ENCODE data around the gene SALL2.
"Not testable (repeated sequence)": the region's sequence is repeated elsewhere in the genome, so short reads cannot be mapped to it uniquely, and the experiment has no call there.

Gene SALL2

GRCh38 chr14:21525962-21526671 is at the start of gene SALL2:
TSS of gene SALL2 (minus strand) at chr14:21526346. CDS start at chr14:21526127, 219 bp downstream.
- FAIRE-seq, result no peak

- no peak for FAIRE-seq
These were observed 49.5 kb upstream of the SALL2 start for GRCh38 chr14:21575661-21576060.

- FAIRE-seq, result no peak
These were observed 46.5 kb upstream of the SALL2 start for GRCh38 chr14:21572604-21573003.

- no peak for FAIRE-seq
These were observed 32.6 kb upstream of the SALL2 start for GRCh38 chr14:21558703-21559170.

- peak; percentile 94 for FAIRE-seq
These were observed 31.1 kb upstream of the SALL2 start for GRCh38 chr14:21557084-21557901.

GRCh38 chr14:21556378-21557083 is 30.4 kb upstream of the SALL2 start:
- FAIRE-seq, result no peak

- no peak for FAIRE-seq
These were observed 27.1 kb upstream of the SALL2 start for GRCh38 chr14:21553266-21553665.

GRCh38 chr14:21544588-21544987 is 18.4 kb upstream of the SALL2 start:
- FAIRE-seq, result not testable (repeated sequence)

GRCh38 chr14:21543963-21544362 is 17.8 kb upstream of the SALL2 start:
- no peak for FAIRE-seq

GRCh38 chr14:21543521-21543960 is 17.4 kb upstream of the SALL2 start:
- FAIRE-seq, result no peak

GRCh38 chr14:21541413-21542074 is 15.4 kb upstream of the SALL2 start:
- FAIRE-seq, result no peak

GRCh38 chr14:21539189-21539940 is 13.2 kb upstream of the SALL2 start:
- no peak for FAIRE-seq

- no peak for FAIRE-seq
These were observed 10.9 kb upstream of the SALL2 start for GRCh38 chr14:21537090-21537424.

GRCh38 chr14:21536418-21537089 is 10.4 kb upstream of the SALL2 start:
- FAIRE-seq, result no peak

GRCh38 chr14:21535545-21536417 is 9.6 kb upstream of the SALL2 start:
- no peak for FAIRE-seq

- no peak for FAIRE-seq
These were observed 8.4 kb upstream of the SALL2 start for GRCh38 chr14:21534576-21534975.

- FAIRE-seq, result no peak
These were observed 7.1 kb upstream of the SALL2 start for GRCh38 chr14:21533294-21533693.

GRCh38 chr14:21529515-21529914 is 3.4 kb upstream of the SALL2 start:
- no peak for FAIRE-seq

- no peak for FAIRE-seq
These were observed 2.5 kb upstream of the SALL2 start for GRCh38 chr14:21528381-21529348.

Data from A204.1 (cell line).